Spleen (tissue), 3 donors: Measurements from ENCODE around the gene NOTCH3.
A peak's percentile ranks its signal among the peaks of the same experiment; 100 is the strongest.

Experiments
- POLR2A ChIP-seq, 3 donors: fragments of 450-650 bp; IDR thresholded peaks; one replicate each; pipeline ENCODE4 v1.5.1; 2017; ENCODE audit warnings: antibody characterized with exemption in 3 of 3, mild to moderate bottlenecking in 1 of 3
- POLR2AphosphoS5 ChIP-seq, 3 donors: sonication (generic); formaldehyde crosslinking; IDR thresholded peaks; one replicate each; pipeline ENCODE4 v1.5.1; 2017; ENCODE audit warnings: antibody characterized with exemption in 3 of 3

- TF ChIP-seq POLR2A (IDR thresholded peaks at IDR 0.05) (no peak), POLR2AphosphoS5 (IDR thresholded peaks at IDR 0.05) (peak in 2 of 3 donors; percentile 24 to 74)
Observed at GRCh38 chr19:15244106-15244803, 43.5 kb upstream of the NOTCH3 start.
